Measurements from ENCODE around the gene RGS6.

- TF ChIP-seq CTCF (conservative IDR thresholded peaks at IDR 0.05; ENCODE audit: low read depth, low read length) (no peak), ELK1 (IDR thresholded peaks at IDR 0.05; ENCODE audit: borderline replicate concordance, low read depth, low read length) (no peak), MAZ (IDR thresholded peaks at IDR 0.05; ENCODE audit: borderline replicate concordance, low read depth, low read length) (no peak), POLR2A (IDR thresholded peaks at IDR 0.05; ENCODE audit: low read depth, low read length) (no peak), CEBPB (IDR thresholded peaks at IDR 0.05; ENCODE audit: low read depth, low read length) (no peak), FOS (IDR thresholded peaks at IDR 0.05; ENCODE audit: low read depth, low read length) (no peak), BHLHE40 (IDR thresholded peaks at IDR 0.05; ENCODE audit: low read depth, low read length) (no peak), MAFK (IDR thresholded peaks at IDR 0.05; ENCODE audit: low read depth, low read length) (no peak), RFX5 (IDR thresholded peaks at IDR 0.05; ENCODE audit: low read depth, low read length) (no peak), USF2 (IDR thresholded peaks at IDR 0.05; ENCODE audit: low read depth, low read length) (no peak)
Observed at GRCh38 chr14:71931492-71932228, 569 bp upstream of the RGS6 start.
